ENCODE results near the gene PPP1CB. TPM values are rescaled to one million over a fixed set of nuclear protein-coding genes. Genes with fewer than 3 reads are reported as not detected.

Gene PPP1CB
- polyA plus RNA-seq, 2 of the 4 experiments (the other 2 are of a cell fraction), result 147 to 188 TPM

DNA sequence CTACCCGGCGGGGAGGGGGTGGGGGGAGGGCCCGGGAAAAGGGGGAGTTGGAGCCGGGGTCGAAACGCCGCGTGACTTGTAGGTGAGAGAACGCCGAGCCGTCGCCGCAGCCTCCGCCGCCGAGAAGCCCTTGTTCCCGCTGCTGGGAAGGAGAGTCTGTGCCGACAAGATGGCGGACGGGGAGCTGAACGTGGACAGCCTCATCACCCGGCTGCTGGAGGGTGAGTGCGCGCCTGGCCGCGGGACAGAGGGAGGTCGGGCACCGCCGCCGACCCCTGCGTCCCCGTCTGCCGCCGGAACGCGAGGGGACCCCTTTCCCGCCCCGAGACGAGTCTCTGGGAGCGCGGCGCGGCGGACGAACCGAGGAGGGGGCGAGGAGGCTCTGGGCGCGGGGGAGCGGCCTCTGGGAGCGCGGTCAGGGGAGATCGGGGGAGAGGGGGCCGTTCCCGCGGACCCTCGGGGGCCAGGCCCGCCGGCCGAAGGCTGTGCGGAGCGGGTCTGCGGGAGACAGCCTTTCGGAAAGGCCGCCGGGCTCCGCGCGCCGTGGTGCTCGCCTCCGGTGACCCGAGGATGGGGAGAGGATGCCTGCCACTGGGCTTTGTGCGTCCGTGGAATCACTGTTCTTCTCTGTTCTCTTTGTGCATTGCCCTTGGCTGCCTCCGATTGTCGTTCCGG lies 463 bp downstream of the PPP1CB start:
- Histone ChIP-seq H3K4me3 (peak overlapping the region; percentile 91), H3K9me3 (no peaks in the 10 kb centered on the region), H3K4me2 (peak overlapping the region; percentile 80), H3K4me1 (peaks cover 42% of the 10 kb centered on the region), H3K27ac (peak overlapping the region; percentile 98 to 99)
- ChIA-PET CTCF (interaction anchor here (0.7 to 9.5 kb wide), 20 partner anchors 10 to 187 kb away, joined by 3 to 135 read pairs (median 4); no protein-coding TSS in a partner anchor), POLR2A (interaction anchor here (0.6 to 4.0 kb wide), 46 partner anchors 9 to 1029 kb away, joined by 3 to 52 read pairs (median 4); partner anchors contain the start of genes FOSL2 and TRMT61B)
- peak in 1 of 2 experiments; percentile 32 for DNase-seq (ENCODE audit: low read depth in 1 of 2, low spot score in 1 of 2)
- WGBS (ENCODE audit: missing lambda C conversion rate), result under 1% methylated on average over 41 of the region's 78 CpGs
- TF ChIP-seq POLR2A (IDR thresholded peaks at IDR 0.05; ENCODE audit: low read length) (peak; percentile 67), ZSCAN20 (CRISPR knock-in tag; IDR thresholded peaks at IDR 0.05) (no peak), RNF2 (IDR thresholded peaks at IDR 0.05; ENCODE audit: borderline replicate concordance, low read depth) (no peak), KDM1A (IDR thresholded peaks at IDR 0.05; ENCODE audit: low read depth) (no peak), CBX8 (IDR thresholded peaks at IDR 0.05) (no peak), ZFP36 (IDR thresholded peaks at IDR 0.05; ENCODE audit: borderline replicate concordance, partially characterized antibody) (peak; percentile 23), JUN (IDR thresholded peaks at IDR 0.05) (peak in 1 of 2 experiments; percentile 58; a peak in 3 of 5 replicates), CHD2 (IDR thresholded peaks at IDR 0.05; ENCODE audit: low read length, partially characterized antibody) (peak; percentile 33), MYC (IDR thresholded peaks at IDR 0.05; ENCODE audit: borderline replicate concordance, low read length) (peak; percentile 59; the same call in 1 of the 2 replicates), HEYL (CRISPR knock-in tag; IDR thresholded peaks at IDR 0.05) (no peak), ZNF302 (CRISPR knock-in tag; IDR thresholded peaks at IDR 0.05) (no peak)
- TF ChIP-seq, protein P1, sequence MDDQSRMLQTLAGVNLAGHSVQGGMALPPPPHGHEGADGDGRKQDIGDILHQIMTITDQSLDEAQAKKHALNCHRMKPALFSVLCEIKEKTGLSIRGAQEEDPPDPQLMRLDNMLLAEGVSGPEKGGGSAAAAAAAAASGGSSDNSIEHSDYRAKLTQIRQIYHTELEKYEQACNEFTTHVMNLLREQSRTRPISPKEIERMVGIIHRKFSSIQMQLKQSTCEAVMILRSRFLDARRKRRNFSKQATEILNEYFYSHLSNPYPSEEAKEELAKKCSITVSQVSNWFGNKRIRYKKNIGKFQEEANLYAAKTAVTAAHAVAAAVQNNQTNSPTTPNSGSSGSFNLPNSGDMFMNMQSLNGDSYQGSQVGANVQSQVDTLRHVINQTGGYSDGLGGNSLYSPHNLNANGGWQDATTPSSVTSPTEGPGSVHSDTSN (IDR thresholded peaks at IDR 0.05), result no peak
- TF ChIP-seq, protein P2, sequence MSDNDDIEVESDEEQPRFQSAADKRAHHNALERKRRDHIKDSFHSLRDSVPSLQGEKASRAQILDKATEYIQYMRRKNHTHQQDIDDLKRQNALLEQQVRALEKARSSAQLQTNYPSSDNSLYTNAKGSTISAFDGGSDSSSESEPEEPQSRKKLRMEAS (IDR thresholded peaks at IDR 0.05), result peak; percentile 4; the same call in 1 of the 2 replicates
- TF ChIP-seq, protein P3, sequence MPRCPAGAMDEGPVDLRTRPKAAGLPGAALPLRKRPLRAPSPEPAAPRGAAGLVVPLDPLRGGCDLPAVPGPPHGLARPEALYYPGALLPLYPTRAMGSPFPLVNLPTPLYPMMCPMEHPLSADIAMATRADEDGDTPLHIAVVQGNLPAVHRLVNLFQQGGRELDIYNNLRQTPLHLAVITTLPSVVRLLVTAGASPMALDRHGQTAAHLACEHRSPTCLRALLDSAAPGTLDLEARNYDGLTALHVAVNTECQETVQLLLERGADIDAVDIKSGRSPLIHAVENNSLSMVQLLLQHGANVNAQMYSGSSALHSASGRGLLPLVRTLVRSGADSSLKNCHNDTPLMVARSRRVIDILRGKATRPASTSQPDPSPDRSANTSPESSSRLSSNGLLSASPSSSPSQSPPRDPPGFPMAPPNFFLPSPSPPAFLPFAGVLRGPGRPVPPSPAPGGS (IDR thresholded peaks at IDR 0.05), result no peak
- FAIRE-seq, result no peak
- peak; percentile 78 to 82 for ATAC-seq

DNA sequence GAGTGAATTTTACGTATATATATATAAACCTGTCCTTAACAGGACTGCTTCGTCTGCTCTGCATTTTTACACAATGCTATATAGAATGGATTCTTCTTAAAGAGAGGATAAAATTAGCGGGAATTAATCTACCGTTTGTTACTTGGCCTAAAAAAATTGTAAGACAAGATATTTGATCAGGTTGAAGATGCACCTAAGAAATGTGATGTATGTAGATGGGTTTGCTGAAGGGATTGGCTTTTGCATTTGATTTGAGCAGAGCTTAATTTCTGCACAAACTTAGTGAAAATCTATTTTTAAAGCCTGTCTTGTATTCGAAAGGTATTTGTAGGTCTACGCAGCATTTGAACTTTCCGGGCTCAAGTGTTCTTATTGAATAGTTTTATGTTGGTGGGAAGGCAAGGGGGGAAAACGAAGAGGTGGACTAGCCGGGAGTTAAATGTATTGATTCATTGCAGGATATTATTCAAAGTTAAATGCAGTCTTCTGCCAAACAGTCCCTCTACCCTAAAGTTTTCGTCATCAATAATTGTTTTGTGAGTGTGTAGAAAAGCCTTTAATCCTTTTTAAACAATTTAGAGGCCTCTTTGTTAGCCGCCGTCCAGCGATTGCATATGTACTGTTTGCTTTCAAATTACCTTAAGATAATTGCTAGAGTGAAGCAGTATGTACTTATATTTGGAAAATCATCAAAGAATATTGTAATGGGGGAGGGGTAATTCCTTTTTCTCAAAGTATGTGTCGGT lies 1.2 kb downstream of the PPP1CB start:
- TF ChIP-seq, protein P3 (IDR thresholded peaks at IDR 0.05), result no peak
- TF ChIP-seq, protein P4, sequence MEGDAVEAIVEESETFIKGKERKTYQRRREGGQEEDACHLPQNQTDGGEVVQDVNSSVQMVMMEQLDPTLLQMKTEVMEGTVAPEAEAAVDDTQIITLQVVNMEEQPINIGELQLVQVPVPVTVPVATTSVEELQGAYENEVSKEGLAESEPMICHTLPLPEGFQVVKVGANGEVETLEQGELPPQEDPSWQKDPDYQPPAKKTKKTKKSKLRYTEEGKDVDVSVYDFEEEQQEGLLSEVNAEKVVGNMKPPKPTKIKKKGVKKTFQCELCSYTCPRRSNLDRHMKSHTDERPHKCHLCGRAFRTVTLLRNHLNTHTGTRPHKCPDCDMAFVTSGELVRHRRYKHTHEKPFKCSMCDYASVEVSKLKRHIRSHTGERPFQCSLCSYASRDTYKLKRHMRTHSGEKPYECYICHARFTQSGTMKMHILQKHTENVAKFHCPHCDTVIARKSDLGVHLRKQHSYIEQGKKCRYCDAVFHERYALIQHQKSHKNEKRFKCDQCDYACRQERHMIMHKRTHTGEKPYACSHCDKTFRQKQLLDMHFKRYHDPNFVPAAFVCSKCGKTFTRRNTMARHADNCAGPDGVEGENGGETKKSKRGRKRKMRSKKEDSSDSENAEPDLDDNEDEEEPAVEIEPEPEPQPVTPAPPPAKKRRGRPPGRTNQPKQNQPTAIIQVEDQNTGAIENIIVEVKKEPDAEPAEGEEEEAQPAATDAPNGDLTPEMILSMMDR (IDR thresholded peaks at IDR 0.05), result no peak
- TF ChIP-seq, protein P5, sequence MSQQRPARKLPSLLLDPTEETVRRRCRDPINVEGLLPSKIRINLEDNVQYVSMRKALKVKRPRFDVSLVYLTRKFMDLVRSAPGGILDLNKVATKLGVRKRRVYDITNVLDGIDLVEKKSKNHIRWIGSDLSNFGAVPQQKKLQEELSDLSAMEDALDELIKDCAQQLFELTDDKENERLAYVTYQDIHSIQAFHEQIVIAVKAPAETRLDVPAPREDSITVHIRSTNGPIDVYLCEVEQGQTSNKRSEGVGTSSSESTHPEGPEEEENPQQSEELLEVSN (IDR thresholded peaks at IDR 0.05; ENCODE audit: borderline replicate concordance, low read depth), result no peak
- no peak for TF ChIP-seq JUNB (IDR thresholded peaks at IDR 0.05)
- TF ChIP-seq FOXS1 (CRISPR knock-in tag; IDR thresholded peaks at IDR 0.05), result no peak
- CTCF ChIA-PET, result interaction anchor here (0.8 to 9.5 kb wide), 19 partner anchors 10 to 187 kb away, joined by 3 to 135 read pairs (median 4); no protein-coding TSS in a partner anchor
- Histone ChIP-seq H3K9me3 (no peaks in the 10 kb centered on the region), H3K4me3 (peak overlapping the region; percentile 91), H3K27ac (peak overlapping the region; percentile 98 to 99), H3K4me1 (peaks cover 49% of the 10 kb centered on the region), H3K4me2 (peak overlapping the region; percentile 80)
- 1% methylated on average over 14 of the region's 14 CpGs for WGBS (ENCODE audit: missing lambda C conversion rate)
- POLR2A ChIA-PET, result interaction anchor here (0.6 to 4.0 kb wide), 26 partner anchors 8 to 1030 kb away, joined by 3 to 52 read pairs (median 4); partner anchors contain the start of gene TRMT61B
- ATAC-seq (no peak), DNase-seq (ENCODE audit: low read depth in 1 of 2, low spot score in 1 of 2) (no peak), FAIRE-seq (no peak)
